Activated T-cell treated with anti-CD3 and anti-CD28 coated beads for 1 hour (primary cell): Measurements from ENCODE around the gene ARHGAP22.

ENCODE experiments used
- DNase-seq: peaks from one replicate; pipeline ENCODE4 v3.0.0-alpha.2; 2020; ENCODE audit warnings: low read depth

Gene ARHGAP22

DNA sequence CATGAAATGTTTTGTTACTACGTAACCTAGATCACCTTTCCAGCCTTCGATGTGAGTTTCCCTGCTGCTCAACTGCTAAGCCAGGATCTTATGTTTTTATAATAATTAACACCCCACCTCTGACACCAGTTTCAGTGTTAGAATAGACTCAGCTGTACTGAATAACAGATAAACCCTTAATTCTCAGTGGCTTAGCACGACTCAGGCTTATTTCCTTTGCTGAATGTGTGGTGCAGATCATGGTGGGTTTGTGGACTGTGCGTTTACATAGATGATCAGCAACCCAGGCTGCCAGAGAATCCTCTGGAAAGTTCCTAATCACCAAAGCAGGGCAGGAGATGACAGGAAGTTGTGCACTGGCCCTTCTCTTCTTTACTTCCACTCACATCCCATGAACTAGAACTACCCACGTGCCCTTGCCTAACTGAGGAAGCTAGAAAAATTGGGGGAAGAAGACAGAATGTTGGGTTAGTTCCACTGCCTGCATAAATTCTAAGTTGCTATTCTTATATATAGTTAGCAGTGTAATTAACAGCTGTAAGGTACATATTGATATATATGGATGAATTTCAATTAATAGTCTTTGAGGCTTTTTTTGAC is 186.6 kb downstream of the ARHGAP22 start:
- DNase-seq = no peak

DNA sequence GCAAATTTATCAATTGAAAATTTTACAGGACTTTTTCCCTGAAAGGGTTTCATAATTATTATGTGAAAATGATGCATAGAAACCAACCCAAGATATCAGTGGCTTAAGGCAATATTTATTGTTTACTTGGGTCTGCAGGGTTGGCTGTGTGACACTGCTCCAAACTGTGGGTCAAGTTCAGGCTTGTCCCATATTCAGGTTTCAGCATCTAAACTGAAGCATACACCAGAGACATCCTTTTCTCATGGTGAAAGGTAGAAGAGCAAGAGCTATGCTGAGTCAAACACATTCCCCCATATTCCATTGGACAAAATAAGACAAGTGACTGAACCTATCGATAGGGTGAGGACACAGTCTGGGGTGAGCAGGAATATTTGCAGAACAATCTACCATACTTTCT is 187.5 kb downstream of the ARHGAP22 start:
- DNase-seq = no peak

DNA sequence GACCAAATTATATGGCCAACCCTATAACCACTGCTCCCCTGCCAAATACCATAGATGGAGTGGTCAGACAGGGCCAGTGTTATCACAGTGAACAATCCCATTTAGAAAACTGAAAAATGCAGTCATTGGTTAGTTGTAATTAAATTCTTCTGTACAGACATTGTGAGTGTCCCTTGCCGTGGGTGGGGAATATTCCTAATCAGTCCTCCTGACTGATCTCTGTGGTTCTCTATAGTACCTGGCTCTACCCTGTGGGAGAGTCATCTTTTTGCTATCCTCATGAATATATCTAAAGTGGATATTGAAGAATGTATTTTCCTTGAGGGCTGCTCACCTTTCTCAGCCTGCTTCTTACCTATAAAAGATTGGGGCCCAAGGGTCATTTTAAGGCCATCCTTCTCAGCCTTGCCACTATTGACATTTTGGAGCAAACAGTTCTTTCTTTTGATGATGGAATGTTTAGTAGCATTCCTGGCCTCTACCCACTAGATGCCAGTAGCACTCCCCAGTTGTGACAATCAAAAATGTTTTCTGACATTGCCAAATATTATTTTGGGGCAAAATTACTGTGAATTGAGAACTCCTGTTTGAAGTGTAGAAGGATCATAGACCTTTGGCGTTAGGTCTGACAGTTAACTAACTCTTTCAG is 188.2 kb downstream of the ARHGAP22 start:
- DNase-seq = no peak

- no peak for DNase-seq
Observed at GRCh38 chr10:48414778-48415177, 190.1 kb downstream of the ARHGAP22 start.

DNA sequence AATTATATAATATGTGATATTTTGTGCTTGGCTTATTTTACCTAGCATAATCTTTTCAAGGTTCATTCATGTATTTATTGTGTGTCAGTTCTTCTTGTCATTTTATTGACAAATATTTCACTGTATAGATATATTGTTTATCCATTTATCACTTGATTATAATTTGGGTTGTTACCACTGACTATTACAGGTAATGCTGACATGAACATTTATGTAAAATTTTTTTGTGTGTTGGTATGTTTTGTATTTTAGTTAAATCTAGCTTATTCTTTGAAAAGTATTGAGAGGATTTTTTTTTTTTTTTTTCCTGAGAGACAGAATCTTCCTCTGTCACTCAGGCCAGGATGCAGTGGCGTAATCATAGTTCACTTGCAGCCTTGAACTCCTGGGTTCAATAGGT is 190.7 kb downstream of the ARHGAP22 start:
- DNase-seq = no peak

GRCh38 chr10:48412933-48413332 is 191.9 kb downstream of the ARHGAP22 start:
- no peak for DNase-seq

GRCh38 chr10:48412081-48412480 is 192.8 kb downstream of the ARHGAP22 start:
- no peak for DNase-seq

- no peak for DNase-seq
Observed at GRCh38 chr10:48411510-48411909, 193.4 kb downstream of the ARHGAP22 start.

GRCh38 chr10:48410503-48410902 is 194.4 kb downstream of the ARHGAP22 start:
- no peak for DNase-seq

DNA sequence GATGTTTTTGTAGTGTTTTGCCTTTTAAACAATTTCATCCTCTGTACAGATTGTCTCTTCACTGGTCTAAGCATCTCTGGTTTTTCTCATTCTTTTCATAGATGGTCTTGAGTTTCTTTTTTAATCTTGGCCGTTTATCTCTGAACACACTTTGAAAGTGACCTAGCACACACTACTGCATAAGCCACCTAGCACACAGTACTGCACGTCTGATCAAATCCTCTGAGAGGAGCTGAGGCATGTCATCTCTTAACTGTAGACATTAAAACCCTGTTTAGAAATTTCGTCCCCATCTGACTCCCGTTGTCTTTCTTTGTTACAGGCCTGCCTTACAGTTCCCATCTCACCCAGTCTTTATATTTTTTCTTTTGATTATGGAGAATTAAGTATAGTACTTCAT is 198.2 kb downstream of the ARHGAP22 start:
- no peak for DNase-seq

GRCh38 chr10:48406204-48406603 is 198.7 kb downstream of the ARHGAP22 start:
- no peak for DNase-seq

GRCh38 chr10:48404646-48405045 is 200.2 kb downstream of the ARHGAP22 start:
- DNase-seq = no peak

DNA sequence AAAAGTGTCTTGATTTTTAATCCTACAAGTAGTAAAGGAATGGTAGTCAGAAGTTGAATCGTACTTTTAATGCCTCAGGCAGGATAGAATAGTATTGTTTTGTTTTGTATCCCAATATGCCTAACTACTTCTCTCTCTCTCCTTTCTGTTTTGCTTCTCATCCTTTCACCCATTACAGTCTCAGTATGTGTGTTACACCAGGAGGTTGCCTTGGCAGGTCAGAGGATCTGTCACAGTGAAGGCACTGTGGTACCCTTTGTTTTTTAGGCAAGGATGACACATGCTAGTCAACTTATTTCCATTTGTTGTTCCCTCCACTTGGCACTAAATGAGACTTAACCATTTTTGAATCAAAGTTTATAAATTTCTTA is 204.0 kb downstream of the ARHGAP22 start:
- DNase-seq = no peak

- no peak for DNase-seq
Observed at GRCh38 chr10:48400129-48400849, 204.6 kb downstream of the ARHGAP22 start.

GRCh38 chr10:48399551-48399950 is 205.3 kb downstream of the ARHGAP22 start:
- DNase-seq = no peak

- no peak for DNase-seq
Observed at GRCh38 chr10:48399056-48399541, 205.8 kb downstream of the ARHGAP22 start.

- no peak for DNase-seq
Observed at GRCh38 chr10:48398261-48398660, 206.6 kb downstream of the ARHGAP22 start.
